Cortex of kidney (tissue), 1 donor: ENCODE data around the gene NPHP4.

Experiments
- DNase-seq: peaks from one replicate; lab custom pipeline; 2025; lab: John Stamatoyannopoulos, UW

The NPHP4 gene

GRCh38 chr1:5992026-5992813 lies at the start of gene NPHP4:
Gene NPHP4 (minus strand): TSS chr1:5992425. CDS start chr1:5986289, 6,136 bp downstream.
- peak; percentile 93 for DNase-seq

- no peak for DNase-seq
Observed at GRCh38 chr1:6041432-6042062, 49.3 kb upstream of the NPHP4 start.

- no peak for DNase-seq
Observed at GRCh38 chr1:6040861-6041415, 48.7 kb upstream of the NPHP4 start.

- no peak for DNase-seq
Observed at GRCh38 chr1:6040444-6040843, 48.2 kb upstream of the NPHP4 start.

- no peak for DNase-seq
Observed at GRCh38 chr1:6039031-6039430, 46.8 kb upstream of the NPHP4 start.

- no peak for DNase-seq
Observed at GRCh38 chr1:6038603-6039002, 46.4 kb upstream of the NPHP4 start.

- DNase-seq, result no peak
Observed at GRCh38 chr1:6037338-6037762, 45.1 kb upstream of the NPHP4 start.

GRCh38 chr1:6035719-6036118 lies 43.5 kb upstream of the NPHP4 start:
- no peak for DNase-seq

- no peak for DNase-seq
Observed at GRCh38 chr1:6035303-6035702, 43.1 kb upstream of the NPHP4 start.

GRCh38 chr1:6034750-6035096 lies 42.5 kb upstream of the NPHP4 start:
- no peak for DNase-seq

GRCh38 chr1:6033986-6034749 lies 41.9 kb upstream of the NPHP4 start:
- DNase-seq, result no peak

GRCh38 chr1:6033124-6033523 lies 40.9 kb upstream of the NPHP4 start:
- DNase-seq, result no peak

- no peak for DNase-seq
Observed at GRCh38 chr1:6030547-6031261, 38.5 kb upstream of the NPHP4 start.

GRCh38 chr1:6030132-6030531 lies 37.9 kb upstream of the NPHP4 start:
- no peak for DNase-seq

GRCh38 chr1:6029351-6029750 lies 37.1 kb upstream of the NPHP4 start:
- DNase-seq, result no peak

GRCh38 chr1:6028042-6028850 lies 36.0 kb upstream of the NPHP4 start:
- DNase-seq, result no peak

- no peak for DNase-seq
Observed at GRCh38 chr1:6027591-6027990, 35.4 kb upstream of the NPHP4 start.

GRCh38 chr1:6026095-6026809 lies 34.0 kb upstream of the NPHP4 start:
- no peak for DNase-seq

- DNase-seq, result no peak
Observed at GRCh38 chr1:6025269-6026094, 33.3 kb upstream of the NPHP4 start.

- DNase-seq, result no peak
Observed at GRCh38 chr1:6024376-6024775, 32.2 kb upstream of the NPHP4 start.
